Left cardiac atrium (tissue), 4 donors: Measurements from ENCODE around the gene RRM2. TPM values are rescaled to one million over a fixed set of nuclear protein-coding genes. Genes with fewer than 3 reads are reported as not detected.
"Not testable (repeated sequence)": the region's sequence is repeated elsewhere in the genome, so short reads cannot be mapped to it uniquely, and the experiment has no call there.

Source experiments
- ATAC-seq, 2 donors: fragments of 200-7000 bp; cut with Tn5 transposase; one replicate each; pipeline ENCODE4 v1.9.1; 2020; ENCODE audit warnings: mild to moderate bottlenecking in 2 of 2, moderate library complexity in 2 of 2
- DNase-seq: peaks from one replicate; pipeline ENCODE4 v3.0.0-alpha.2; 2020
- intact Hi-C, 2 donors: fragments of 100-400 bp; cut with DNase I; formaldehyde crosslinking; loops; one replicate each; pipeline versions ENCODE4 v1.14.1 to v1.15.1; 2022 to 2023
- total RNA-seq, 2 donors: library from RNA; stranded (reverse); fragmentation: NEBNext Ultra II Directional; extraction: Animal tissue kit (Norgen Biotek cat#: 25700); gene quantifications; one replicate each; pipeline ENCODE4 v1.2.1, GENCODE V29; 2021
- donor health status: DM: no; HTN: yes; CAD: no.
- donor health status: DM: no; HTN: yes; CAD: no; lungs with severe emphysema.
- donor health status: DM: yes; HTN: yes; CAD: no.
- donor health status: Dilated cardiomyopathy.

Gene RRM2
- total RNA-seq, 2 donors from 2014 or later = 1.0 to 6.1 TPM

DNA sequence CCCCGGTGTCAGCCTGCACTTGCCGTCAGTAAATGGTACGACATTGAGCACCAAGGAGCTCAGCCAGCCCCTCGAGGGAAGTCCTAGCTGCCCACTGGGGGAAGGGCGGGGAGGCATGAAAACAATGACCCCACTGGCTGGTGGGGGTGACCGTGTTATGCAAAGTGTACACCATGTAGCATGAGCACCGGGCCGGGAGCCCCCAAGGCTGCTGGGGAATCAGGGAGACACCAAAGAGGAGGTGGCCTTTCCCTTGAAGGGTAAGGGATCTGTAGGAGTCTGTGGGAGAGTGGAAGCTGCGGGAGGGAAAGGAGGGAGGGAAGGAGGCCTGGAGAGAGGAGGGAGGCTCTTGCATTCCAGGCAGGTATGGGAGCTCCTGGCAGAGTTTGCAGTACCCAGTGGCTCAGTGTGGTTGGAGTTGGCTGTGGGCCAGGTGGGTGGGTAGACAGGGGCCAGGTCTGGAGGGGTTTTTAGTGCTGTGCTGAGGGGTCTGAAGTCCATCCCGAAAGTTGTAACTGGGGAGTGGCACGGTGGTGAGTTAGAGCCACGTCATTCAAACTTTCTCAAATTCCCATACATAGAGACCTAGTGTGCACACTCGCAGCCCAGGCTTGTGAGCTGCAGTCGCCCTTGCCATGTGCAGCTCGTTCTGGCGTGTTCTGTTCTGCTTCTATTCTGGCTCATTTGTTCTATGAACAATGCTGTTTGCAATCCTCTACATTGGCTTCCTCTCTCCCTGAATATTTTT, 22.4 kb downstream of the RRM2 start:
- no peak for DNase-seq
- intact Hi-C loops = loop anchor here in 1 of 2 donors (5.0 kb wide), 2 partner anchors 267 to 292 kb away; no protein-coding TSS in a partner anchor

DNA sequence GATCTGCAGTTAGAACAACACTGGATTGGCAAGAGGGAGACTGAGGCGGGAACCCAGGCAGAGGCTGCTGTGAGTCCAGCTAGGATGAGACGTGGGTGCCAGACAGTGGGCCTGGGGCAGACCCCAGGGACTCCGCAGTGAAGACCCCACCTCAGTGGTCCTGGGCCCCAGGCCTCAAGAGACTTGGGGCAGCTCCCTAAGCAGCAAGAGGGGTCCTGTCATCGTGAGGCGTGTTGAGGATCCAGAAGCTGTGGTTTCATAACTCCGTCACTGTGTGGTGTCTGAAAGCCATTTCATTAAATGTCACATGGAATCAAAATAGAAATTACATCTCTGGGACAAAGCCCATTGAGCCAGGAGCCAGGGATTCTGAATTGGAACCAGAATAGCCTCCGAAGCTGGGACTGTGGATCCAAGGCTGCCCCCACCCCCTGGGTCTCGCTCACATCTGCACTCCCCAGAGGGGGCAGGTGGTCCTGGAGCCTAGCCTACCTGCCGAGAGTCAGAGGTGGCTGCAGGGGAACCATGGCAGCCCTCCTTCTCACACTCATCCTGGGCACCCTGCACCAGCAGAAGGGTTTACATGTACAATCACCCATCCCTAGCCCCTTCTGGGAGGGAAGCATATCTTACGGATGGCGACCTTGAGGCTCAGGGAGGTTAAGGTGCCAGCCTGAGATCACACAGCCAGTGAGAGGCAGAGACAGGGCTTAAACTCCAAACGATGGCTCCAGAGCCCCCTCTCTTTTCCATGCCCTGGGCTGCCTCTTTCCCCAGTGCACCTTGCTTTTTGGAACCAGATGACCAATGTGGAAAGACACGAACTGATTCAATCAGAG, 23.2 kb downstream of the RRM2 start:
- ATAC-seq (peak in 1 of 2 donors; percentile 47), DNase-seq (no peak)
- intact Hi-C loops = no loop called here

More for the DNA sequence above, 22.4 kb downstream of the RRM2 start:
- peak in 1 of 2 donors; percentile 11 for ATAC-seq

DNA sequence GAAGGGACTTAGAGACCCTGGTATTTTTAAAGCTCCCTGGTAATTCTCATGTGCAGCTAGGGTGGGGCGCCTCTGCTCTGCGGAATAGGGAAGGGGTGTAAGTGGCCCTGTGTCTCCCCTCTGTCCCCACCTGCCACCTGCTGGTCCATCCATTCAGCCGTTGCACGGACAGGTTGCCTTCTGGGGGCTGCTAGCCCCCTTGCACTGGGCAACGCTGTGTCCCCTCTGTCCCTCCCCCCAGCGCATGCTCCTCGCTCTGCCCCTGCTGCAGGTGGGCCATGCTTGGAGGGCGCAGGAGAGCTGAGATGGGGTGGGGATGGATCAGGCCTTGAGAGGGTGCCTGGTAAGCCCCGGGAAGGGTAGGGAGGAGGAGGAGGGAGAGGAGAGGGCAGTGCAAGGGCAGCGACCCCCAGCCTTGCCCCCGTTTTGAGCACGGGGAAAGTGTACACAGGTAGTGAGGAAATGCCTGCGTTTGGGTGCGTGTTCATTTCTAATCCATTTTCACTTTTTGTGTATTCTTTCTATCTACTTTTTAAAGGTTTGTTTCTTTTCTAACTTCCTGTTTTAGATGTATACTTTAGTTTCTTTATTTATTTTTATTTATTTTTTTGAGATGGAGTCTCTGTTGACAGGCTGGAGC, 23.9 kb downstream of the RRM2 start:
- no peak for ATAC-seq
- intact Hi-C loops = no loop called here

DNA sequence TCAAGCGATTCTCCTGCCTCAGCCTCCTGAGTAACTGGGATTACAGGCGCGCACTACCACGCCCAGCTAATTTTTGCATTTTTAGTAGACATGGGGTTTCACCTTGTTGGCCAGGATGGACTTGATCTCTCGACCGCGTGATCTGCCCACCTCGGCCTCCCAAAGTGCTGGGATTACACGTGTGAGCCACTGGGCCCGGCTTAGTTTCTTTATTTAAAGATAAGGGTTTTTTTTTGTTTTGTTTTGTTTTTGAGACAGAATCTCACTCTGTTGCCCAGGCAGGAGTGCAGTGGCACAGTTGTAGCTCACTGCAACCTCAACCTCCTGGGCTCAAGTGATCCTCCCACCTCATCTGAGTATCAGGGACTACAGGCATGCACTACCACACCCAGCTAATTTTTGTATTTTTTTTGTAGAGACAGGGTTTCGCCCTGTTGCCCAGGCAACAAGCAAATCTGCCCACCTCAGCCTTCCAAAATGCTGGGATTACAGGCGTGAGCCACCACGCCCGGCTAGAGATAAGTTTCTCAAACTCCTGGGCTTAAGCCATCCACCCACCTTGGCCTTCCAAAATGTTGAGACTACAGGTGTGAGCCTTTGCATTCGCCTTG, 24.6 kb downstream of the RRM2 start:
- intact Hi-C loops, DNase-seq, ATAC-seq: not testable (repeated sequence)

More for the DNA sequence above, 23.9 kb downstream of the RRM2 start:
- no peak for DNase-seq

DNA sequence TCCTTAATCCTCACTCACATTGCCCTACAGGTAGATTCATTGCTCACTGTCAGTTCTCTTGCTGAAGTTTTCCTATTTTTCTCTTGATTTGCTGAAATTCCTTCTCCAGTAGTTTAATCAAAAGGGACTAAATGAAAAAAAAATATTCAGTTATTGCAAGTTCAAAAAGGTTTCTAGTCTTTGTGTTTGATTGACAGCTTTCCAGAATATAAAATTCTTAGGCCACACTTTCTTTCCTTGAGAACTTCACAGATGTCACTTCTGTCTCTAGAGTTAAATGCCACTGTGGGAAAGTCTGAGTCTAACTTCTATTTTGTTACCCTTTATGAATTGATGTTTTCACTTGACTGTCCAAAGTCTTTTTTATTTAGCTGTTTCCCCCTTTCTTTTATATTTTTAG, 25.7 kb downstream of the RRM2 start:
- ATAC-seq (no peak), DNase-seq (no peak)
- intact Hi-C loops = no loop called here

DNA sequence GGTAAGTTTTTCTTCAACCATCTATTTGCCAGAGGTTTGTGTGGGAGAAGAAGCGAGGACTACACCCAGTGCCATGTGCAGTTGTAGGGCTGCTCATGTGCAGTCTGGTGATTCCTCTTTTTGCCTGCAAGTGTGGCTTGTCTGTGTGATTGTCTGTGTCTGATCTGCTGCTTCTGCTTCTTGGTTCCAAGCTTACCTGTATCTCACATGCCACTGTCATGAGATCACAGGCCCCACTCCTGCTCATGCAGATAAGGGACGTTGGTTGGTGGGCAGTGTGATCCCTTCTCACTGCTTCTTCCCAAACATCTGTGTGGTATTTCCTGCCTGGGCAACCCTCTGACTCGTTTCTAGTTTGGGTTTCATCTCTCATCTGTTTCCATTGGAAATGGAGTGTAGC, 27.1 kb downstream of the RRM2 start:
- ATAC-seq (no peak), DNase-seq (no peak)
- intact Hi-C loops = no loop called here

DNA sequence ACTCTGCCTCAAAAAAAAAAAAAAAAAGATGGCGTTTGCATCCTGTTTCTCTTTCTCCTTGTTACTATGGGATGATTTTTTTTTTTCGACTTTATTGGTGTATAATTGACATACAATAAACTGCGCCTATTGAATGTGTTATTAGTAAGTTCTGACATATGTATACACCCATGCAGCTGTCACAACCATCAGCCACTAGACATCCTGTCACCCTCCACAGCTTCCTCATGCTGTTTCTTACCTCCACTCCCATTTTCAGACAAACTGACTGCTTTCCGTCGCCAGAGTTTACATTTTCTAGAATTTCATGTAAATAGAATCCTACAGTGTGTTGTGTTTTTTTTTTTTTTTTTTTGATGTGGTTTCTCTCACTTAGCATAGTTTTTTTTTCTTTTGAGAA, 27.9 kb downstream of the RRM2 start:
- intact Hi-C loops = no loop called here
- DNase-seq = no peak
- ATAC-seq = no peak

DNA sequence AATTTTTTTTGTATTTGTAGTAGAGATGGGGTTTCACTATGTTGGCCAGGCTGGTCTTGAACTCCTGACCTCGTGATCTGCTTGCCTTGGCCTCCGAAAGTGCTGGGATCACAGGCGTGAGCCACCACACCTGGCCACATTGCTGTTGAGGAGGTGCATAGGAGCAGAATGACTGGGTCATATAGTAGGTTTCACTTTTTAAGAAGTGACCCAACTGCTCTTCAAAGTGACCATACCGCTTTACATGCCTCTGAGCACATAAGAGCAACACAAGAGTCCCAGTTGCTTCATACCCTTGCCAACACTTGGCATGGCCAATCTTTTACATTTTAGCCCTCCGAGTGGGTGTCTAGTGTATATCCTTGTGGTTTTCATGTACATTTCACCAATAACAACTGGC, 28.9 kb downstream of the RRM2 start:
- DNase-seq (no peak), ATAC-seq (no peak)
- intact Hi-C loops = no loop called here

DNA sequence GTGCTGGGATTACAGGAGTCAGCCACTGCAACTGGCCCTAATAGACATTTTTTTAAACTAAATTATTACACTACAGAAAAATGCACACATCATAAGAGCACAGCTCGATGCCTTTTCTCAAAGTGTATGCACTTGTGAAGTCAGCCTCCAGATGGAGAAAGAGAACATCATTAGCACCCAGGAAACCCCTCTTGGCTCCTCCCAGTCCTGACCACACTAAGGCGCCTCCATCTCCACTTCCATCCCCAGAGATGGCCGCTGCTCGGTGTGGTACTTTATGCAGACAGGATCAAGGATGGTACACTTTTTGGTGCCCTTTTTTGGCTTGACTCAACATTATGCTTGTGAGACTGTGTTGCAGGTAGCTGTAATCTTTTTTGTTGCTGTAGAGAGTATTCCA, 34.8 kb downstream of the RRM2 start:
- DNase-seq = no peak
- intact Hi-C loops = no loop called here
- ATAC-seq = no peak

DNA sequence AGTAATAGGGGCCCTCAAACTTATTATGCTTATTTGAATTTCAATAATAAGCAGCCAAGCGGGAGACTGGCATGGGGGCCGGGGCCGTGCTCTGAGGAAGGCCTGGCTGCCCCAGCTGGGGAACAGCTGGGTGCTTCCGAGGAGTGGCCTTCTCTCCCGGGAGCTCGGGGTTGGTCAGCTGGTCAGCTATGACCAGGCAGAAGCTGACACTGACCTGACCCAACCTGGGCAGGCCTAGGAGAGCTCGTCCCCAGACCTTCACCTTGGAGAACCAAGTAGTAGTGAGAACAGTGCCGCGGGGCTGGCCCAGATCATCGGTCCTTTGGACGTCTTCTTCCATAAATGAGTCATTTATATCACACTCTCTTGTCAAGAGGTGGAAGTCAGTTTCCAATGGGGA, 36.1 kb downstream of the RRM2 start:
- intact Hi-C loops = no loop called here
- DNase-seq (no peak), ATAC-seq (no peak)

DNA sequence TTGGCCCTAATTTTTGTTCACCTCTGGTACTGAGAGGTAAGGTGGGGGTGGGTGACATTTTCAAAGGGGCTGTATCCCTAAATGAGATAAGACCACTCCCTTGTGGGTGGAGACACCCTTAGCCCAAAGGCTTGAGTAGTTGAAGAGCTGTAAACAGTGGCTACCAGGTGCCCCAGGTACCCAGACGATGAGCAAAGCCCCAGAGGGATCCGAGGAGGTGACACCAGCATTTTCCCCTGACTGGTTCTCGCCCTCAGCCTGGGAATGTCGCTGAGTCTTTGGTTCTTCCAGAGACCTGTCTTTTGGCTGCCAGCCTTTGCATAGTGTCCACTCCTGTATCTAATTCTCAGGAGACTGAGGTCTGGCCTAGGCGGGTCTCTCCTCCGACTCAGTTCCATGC, 36.5 kb downstream of the RRM2 start:
- ATAC-seq = no peak
- no peak for DNase-seq
- intact Hi-C loops = no loop called here

DNA sequence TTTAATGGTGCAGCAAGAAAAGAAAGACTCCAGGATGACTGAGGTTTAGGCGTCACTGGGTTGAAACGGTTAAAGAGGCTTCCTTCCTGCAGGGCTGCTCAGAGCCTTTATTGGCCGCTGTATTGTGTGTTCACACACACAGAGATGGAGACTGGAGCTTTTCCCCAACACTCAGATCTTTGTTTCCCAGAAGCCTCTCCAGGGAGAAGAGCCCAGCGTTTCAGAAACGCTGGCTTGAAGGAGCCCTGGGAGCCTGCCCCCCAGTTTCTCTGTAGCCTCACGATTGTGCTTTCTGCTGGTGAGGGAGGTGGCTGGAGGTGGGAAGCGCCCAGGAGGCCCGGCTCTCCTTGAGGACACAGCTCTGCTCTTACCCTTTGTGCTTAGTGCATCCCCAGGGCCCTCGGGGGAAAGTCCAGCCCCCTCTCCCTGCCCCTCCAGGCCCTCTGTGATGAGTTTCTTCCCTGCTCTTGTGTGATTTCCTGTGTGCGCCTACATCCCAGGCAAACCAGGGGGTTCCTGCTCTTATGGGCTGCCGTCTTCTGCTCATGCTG, 37.1 kb downstream of the RRM2 start:
- intact Hi-C loops = no loop called here
- no peak for ATAC-seq
- DNase-seq = no peak

DNA sequence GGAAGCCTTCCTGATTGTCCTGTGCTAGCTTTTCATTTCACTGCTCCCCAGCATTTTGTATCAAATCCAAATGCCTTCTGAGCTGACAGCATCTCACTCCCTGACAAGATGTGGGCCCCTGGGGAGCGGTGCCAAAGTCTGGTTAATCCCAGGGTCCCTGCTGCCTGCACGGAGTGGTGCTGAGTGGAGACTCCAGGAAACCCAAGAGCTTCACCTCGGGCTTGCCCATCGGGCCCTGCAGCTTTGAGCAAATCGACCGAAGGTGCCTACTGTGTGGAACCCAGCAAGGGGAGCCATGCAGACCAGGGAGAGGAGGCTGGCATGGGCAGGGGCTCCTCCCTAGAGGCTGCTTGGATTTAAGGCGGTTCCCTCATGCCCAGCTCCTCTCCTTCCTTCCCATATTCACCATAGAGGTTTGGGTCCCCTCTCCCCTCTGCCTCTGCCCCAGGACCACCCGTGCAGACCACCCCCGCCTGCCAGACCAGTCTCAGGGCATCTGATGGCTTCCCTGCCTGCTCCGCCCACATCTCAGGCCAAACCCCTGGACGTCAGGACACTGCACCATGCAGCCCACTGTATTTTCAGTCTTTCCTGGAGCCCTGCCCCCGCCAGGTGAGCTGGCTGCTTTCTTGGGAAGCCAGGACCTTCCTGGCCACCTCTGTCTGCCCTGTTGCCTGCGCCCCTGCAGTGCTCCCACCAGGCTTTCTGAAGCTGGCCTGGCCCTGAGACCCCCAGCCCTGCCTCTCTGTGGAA, 37.8 kb downstream of the RRM2 start:
- intact Hi-C loops = no loop called here
- no peak for ATAC-seq
- no peak for DNase-seq

DNA sequence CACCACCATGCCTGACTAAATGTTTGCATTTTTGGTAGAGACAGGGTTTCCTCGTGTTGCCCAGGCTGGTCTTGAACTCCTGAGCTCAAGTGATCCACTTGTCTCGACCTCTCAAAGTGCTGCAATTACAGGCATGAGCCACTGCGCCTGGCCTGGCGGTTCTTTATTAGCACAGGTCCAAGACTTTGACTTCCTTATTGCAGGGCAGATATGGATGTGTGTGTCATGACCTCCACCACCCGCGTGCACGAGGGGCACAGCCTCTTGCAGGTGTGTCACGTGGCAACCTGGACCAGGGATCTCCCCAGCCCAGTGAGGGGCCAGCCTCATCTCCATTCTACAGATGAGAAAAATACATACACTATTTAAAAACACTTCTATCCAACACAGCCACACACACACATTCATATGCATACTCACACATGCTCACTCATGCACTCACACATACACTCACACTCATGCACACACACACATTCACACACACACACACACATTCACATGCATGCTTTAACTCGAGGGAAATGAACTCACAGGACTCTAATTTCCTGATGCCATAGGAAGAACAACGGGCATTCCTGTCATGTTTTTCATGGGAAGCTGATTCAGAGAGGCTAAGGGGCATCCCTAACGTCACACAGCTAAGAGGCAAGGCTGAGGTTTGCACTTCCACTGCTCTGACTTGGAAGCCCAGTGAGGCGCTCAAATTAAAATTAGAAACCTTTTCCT, 38.8 kb downstream of the RRM2 start:
- DNase-seq (no peak), ATAC-seq (no peak)
- intact Hi-C loops = no loop called here

DNA sequence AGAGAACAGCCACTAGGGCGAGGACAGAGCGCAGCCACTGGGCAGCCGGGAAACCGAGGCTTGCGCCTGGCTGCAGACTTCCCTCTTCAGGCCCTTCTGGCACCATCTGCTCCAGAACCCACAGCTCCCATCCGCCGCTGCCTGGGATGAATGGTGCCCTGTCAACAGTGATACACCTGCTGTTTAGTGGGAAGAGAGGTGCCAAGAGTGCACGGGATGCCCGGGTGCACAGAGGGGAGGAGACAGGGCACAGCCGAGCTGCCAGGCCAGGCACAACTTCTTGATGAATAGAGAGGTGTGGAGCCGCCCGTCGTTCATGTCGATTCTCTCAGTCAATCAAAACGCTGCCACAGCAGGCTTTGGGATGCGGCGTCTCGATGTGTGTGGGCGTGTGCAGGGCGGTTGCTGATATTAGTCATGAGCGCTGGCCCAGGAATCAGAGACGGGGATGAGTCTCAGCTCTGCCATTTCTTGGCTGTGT, 39.5 kb downstream of the RRM2 start:
- intact Hi-C loops = no loop called here
- DNase-seq = no peak
- peak in 1 of 2 donors; percentile 81 for ATAC-seq

DNA sequence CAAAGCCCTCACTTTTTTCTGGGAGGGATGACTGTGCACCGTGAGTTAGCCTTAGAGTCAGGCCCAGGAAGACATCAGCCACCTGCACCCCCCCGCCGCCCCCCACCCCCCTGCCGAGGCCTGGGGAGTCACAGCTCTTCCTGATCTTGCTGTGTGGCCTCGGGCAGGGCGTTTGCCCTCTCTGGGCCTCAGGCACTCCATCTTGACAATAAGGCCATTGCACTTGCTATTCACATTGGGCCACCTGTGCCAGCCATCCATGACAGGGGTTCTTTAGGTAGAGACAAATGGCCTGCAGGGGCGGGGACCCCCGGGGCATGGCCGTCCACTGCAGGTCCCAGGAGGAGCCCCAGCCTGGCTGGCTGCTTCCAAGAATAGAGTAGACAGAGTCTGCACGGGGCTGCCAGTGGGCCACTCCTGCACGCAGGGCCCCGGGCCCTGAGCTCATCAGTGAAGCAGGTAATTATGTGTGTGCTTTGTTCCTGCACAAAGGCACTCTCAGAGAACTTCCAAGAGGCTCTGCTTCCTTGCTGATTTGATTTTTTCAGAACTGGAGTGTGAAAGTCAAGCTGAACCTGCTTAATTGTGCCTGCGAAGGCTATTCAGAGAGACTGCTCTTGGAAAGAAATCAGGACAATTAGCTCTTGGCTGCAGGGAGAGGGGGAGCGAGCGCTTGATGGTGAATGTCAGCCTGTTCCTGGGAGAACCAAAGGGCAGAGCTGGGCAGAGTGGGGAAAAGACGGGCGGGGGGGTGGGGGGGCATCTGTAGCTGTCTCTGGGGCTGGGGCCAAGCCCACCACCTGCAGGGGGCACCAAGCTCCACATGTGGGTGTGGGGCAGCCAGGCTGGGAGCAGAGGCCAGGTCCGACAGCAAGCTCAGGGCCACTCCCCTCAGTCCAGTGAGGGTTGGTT, 40.3 kb downstream of the RRM2 start:
- intact Hi-C loops = no loop called here
- ATAC-seq = peak in 1 of 2 donors; percentile 33
- DNase-seq = no peak
